Choroid plexus epithelial cell (primary cell): ENCODE measurements around the gene KCNT2.

Experiments
- DNase-seq: peaks from one replicate; pipeline ENCODE4 v3.0.0-alpha.2; 2010; ENCODE audit warnings: low read depth
- H3K4me3 ChIP-seq: 2 replicates; pipeline ENCODE4 v1.5.1; 2011; ENCODE audit warnings: low read depth, mild to moderate bottlenecking, control low read depth, low read length, moderate library complexity
- TF ChIP-seq, protein P1 (sequence below): conservative IDR thresholded peaks from 2 replicates; pipeline ENCODE4 v1.5.1; 2011; ENCODE audit warnings: low read depth, mild to moderate bottlenecking, control low read depth, inconsistent platforms, low read length, moderate library complexity

KCNT2 gene

DNA sequence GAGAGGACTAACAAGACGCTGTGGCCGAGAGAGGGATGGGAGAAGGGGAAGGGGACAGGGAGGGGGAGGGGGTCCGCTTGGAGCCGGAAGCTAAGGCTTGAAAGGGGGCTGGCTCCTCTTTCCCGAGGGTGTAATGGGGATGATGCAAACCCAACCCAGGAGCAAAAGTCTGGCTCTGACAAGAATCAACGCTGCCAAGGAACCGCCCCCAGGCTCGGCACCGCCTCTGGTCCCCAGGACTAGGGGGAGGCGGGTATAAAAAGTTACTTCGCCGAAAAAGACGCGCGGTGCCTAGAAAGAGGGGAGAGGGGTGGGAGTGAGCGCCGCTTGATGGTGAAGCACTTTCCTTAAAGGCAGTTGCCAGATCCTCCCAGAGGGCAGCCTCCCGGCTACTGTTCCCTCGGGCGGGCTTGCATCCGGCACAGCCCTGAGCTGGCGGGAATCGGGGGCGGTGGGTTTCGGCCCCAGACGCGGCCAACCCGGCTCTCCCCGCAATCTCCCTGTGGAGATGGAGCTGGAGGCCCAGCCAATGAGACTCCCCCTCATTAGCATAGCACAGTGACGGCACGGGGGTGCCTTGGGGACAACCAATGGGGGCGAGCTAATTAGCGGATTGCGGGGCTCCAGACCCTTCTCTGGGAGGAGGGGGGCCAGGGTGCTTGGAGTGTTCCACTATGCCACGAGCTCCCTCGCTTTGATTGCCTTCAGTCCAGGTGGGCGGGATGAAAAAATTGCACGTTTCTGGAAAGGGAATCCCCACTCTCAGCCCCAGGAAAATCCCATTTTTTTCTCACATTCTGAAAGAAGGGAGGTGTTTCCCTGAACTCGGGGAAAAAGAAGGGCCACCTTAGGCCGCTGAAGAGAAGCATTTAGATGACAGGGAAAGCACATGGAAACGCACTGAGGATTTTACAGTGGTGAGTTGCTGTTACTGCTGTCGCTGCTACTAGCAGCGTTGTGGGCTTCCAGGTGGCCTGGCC is at the start of gene KCNT2:
Gene KCNT2, minus strand, starts transcription at position 51 of the 980 bp plus-strand sequence. CDS start 131 bp downstream, outside the sequence.
- peak; percentile 86 for DNase-seq
- peak within 1 kb of the TSS; percentile 79 for H3K4me3 ChIP-seq
- TF ChIP-seq, protein P1, sequence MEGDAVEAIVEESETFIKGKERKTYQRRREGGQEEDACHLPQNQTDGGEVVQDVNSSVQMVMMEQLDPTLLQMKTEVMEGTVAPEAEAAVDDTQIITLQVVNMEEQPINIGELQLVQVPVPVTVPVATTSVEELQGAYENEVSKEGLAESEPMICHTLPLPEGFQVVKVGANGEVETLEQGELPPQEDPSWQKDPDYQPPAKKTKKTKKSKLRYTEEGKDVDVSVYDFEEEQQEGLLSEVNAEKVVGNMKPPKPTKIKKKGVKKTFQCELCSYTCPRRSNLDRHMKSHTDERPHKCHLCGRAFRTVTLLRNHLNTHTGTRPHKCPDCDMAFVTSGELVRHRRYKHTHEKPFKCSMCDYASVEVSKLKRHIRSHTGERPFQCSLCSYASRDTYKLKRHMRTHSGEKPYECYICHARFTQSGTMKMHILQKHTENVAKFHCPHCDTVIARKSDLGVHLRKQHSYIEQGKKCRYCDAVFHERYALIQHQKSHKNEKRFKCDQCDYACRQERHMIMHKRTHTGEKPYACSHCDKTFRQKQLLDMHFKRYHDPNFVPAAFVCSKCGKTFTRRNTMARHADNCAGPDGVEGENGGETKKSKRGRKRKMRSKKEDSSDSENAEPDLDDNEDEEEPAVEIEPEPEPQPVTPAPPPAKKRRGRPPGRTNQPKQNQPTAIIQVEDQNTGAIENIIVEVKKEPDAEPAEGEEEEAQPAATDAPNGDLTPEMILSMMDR, result peak; percentile 32

- no peak for DNase-seq
- H3K4me3 ChIP-seq, result peak overlapping the region; percentile 60
- TF ChIP-seq, protein P1, result no peak
Measured at GRCh38 chr1:196655494-196655893, 47.3 kb upstream of the KCNT2 start.

- DNase-seq, result no peak
- peak overlapping the region; percentile 60 for H3K4me3 ChIP-seq
- TF ChIP-seq, protein P1, result no peak
Measured at GRCh38 chr1:196655071-196655470, 46.8 kb upstream of the KCNT2 start.

- TF ChIP-seq, protein P1, result no peak
- no peak for DNase-seq
- H3K4me3 ChIP-seq, result peak overlapping the region; percentile 60
Measured at GRCh38 chr1:196654271-196654670, 46.0 kb upstream of the KCNT2 start.

- peak within 1 kb of the TSS; percentile 60 for H3K4me3 ChIP-seq
- peak; percentile 96 for DNase-seq
Measured at GRCh38 chr1:196651637-196652215, 43.5 kb upstream of the KCNT2 start, which contains the start of gene CFH. Gene CFH (plus strand): TSS chr1:196652043. CDS start chr1:196652118, 75 bp downstream.

GRCh38 chr1:196651079-196651478 is 42.8 kb upstream of the KCNT2 start:
- TF ChIP-seq, protein P1, result no peak
- H3K4me3 ChIP-seq, result no peak overlapping the region
- no peak for DNase-seq

More at GRCh38 chr1:196651637-196652215, 43.5 kb upstream of the KCNT2 start, which contains the start of gene CFH:
- TF ChIP-seq, protein P1, result no peak
